HG03354 (cell line): ENCODE results near the gene TRAPPC14.

ENCODE experiments used
- ATAC-seq: cut with Tn5 transposase; IDR thresholded peaks from one replicate; pipeline ENCODE4 v1.9.1; 2021; ENCODE audit warnings: mild to moderate bottlenecking; ENCODE audit not compliant: unreplicated experiment, poor library complexity, severe bottlenecking

The TRAPPC14 gene

DNA sequence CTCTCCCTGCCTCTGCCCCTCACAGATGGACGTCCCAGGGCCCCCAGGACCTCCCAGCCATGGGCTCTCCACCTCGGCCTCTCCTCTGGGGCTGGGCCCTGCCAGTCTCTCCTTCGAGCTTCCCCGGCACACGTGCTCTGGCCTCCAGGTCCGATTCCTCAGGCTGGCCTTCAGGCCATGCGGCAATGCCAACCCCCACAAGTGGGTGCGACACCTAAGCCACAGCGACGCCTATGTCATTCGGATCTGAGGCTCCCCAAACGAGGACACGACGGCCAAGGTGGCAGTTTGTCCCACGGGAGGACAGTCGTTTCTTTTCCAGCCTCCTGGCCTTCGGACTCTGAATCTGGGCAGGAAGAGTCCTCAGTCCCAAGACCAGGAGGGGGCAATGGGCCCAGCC is 51.9 kb downstream of the TRAPPC14 start:
- no peak for ATAC-seq

DNA sequence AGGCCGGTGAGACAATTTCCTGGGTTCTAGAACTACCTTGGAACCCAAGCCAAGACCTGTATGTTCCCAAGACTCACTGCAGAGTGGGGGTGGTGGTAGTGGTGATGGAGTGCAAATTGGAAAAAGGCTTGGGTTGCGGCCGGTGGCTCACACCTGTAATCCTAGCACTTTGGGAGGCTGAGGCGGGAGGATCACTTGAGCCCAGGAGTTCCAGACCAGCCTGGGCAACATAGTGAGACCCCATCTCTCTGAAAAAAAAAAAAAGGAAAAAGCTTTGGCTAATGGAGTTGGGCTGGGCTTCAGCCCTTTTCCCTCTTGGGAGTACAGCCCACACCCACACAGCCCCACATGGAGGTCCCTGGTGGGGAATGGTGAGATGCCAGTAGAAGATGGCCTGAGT is 53.0 kb downstream of the TRAPPC14 start:
- ATAC-seq = no peak
